Inferior parietal cortex (tissue), 1 donor: ENCODE measurements around the gene UBXN2A.
A peak's percentile ranks its signal among the peaks of the same experiment; 100 is the strongest.
"Not testable (repeated sequence)": the region's sequence is repeated elsewhere in the genome, so short reads cannot be mapped to it uniquely, and the experiment has no call there.

ENCODE experiments used
- DNase-seq: peaks from one replicate; pipeline ENCODE4 v3.0.0-alpha.2; 2016; ENCODE audit errors: extremely low spot score

Gene UBXN2A

DNA sequence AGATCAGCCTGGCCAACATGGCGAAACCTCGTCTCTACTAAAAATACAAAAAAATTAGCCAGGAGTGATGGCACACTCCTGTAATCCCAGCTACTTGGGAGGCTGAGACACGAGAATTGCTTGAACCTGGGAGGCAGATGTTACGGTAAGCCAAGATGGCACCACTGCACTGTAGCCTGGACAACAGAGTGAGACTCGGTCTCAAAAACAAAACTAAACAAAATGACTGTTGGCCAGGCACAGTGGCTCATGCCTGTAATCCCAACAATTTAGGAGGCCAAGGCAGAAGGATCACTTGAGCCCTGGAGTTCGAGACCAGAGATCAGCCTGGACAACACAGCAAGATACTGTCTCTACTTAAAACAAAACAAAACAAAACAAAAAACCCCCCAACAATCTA, 102.9 kb downstream of the UBXN2A start:
- DNase-seq: not testable (repeated sequence)

DNA sequence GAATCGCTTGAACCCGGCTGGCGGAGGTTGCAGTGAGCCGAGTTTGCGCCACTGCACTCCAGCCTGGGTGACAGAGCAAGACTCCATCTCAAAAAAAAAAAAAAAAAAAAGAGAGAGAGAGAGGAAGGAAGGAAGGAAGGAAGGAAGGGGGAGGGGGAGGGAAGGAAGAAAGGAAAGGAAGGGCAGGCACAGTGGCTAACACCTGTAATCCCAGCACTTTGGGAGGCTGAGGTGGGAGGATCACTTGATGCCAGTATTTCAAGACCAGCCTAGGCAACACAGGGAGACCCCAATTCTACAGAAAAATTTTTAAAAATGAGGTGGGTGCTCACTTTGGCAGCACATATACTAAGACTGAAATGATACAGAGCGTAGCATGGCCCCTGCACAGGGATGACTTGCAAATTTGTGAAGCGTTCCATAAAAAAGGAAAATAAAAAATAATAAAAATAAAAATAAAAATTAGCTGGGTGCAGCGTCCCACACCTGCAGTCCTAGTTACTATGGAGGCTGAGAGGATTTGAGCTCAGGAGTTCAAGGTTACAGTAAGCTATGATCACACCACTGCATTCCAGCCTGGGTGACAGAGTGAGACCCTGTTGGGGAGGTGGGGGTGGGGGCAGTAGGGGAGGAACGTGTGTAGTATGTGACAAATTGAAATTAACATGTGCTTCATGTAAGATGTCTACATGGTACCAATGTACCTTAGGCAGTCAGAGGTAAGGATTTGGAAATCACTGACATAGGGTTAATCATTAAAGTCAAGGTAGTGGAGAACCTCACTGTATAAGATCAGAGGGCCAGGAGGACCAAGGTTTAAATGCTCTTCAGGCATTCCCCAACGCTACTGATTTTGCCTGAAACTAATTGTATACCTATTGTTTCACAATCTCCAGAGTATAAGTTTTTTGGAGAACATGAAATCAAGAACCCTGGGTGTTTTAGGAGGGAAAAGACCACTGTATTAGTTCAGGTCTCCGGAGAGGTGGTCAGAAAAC, 105.5 kb downstream of the UBXN2A start:
- DNase-seq: no peak

DNA sequence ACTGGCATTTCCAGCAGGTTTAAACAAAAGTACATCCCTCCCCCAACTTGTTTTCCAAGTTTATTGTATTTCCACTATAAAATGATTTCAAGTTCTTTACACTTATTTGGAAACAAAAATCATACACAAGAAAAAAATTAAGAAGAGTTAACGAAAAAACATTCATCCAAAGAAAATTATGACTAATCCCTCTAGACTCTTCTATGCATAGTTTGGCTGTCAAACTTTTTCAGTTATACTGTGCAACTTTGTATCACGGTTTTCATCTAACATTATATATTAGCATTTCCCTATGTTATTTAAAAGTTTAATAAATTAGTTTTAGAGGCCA, 106.3 kb downstream of the UBXN2A start:
- DNase-seq: no peak

DNA sequence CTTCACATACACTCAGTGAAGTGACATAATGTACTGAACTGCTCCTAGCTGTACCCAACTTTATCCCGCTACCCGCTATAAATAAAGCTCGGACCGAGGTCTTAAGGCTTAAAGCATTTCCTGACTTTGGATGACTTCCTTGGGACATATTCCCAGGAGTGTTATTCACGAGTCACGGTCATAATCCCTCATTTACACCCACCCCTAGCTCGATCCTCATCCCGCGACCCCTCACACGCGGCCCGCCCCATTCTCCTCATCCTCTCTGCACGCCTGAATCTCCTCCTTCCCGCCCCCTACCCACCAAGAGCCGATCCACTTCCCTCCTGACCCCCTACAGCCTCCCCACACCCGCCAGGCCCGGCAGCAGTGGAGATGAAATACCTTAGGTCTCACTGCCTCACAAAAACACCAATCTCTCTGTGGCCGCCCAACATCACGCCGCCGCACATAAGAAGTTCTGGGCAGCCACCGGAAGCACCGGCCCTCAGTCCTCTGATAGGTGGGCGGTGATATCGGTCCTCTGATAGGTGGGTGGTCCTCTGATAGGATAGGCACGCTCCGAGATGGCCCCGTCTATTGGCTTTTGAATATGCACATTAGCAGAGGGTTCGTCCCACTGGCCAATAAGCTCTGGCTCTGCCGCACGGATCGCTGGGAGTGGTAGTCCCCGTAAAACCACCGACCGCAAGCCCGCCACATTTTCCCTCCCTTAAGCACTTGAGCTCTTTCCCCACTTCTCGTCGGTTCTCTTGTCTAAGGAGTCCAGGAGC, 106.9 kb downstream of the UBXN2A start, which contains the start of gene WDCP:
TSS of gene WDCP (minus strand) at position 462 of the 773 bp plus-strand sequence. CDS start 7,897 bp downstream, outside the sequence.
- peak; percentile 97 for DNase-seq

DNA sequence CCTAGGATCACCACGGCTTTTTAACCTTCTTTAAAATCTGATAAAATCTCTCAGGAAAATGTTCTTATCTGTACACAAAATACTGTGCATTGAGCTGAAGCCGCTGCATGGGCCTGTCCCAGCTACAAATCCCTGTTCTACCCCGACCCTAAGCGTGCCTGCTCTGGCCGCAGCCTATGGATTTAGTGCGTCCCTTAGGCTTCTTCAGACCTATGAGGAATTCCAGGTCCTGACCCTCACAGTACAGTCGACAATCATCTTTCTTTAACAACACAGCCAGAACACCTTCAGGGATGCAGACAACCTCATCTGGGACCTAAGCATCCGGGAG, 107.4 kb downstream of the UBXN2A start:
- DNase-seq: no peak

DNA sequence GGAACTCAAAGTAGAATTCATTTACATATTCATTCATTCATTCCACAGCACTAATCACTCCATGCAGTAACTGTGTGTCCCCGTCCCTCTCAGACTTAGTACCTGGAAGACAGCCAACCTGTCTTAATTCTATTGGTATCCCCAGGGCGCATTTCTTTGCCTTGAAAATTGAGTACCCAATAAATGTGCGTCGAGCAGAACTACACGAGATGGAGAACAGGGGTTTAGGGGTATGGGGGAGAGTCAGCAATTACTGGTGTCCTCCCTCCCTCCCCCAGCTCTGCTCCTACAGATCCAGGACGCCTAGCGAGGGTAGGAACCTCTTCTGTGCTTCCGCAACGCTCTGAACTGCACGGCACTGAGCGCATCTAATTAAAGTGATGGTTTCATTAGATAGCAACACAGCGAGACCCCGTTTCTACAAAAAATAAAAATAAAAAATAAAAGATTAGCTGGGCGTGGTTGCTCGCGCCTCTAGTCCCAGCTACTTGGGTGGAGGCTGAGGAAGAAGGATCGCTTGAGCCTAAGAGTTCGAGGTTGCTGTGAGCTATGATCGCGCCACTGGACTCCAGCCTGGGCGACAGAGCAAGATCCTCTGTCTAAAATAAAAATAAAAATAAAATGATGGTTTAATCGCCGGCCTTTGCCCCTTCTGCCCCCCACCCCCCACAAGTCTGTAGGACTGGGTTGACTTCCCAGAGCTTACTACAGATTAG, 108.7 kb downstream of the UBXN2A start:
- no peak for DNase-seq

DNA sequence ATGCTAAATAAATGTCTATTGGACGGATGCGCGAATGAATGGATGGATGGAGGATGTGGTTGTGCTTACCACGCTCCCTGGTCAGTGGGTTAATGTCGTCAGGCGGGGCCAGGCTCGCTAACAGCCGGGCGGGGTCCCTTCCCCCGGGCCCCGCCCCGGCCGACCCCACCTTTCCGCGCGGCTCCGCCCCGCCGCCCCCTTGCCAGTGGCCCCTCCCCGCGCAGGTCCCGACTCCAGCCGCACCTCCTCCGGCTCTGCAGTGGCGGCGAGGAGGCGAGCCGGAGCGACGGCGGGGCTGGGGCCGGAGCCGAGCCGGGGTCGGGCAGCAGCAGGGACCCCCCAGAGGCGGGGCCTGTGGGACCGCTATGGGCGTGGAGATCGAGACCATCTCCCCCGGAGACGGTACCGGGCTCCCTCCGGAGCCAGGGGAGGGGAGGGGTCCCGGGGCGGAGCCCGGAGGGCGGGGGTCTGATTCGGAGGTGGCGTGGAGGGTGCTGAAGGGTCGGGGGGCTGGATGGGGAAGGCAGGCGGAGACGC, 109.3 kb downstream of the UBXN2A start, which contains the start of gene FKBP1B:
TSS of gene FKBP1B (plus strand) at position 257 of the 537 bp plus-strand sequence. CDS start at position 366, 109 bp downstream.
- no peak for DNase-seq

DNA sequence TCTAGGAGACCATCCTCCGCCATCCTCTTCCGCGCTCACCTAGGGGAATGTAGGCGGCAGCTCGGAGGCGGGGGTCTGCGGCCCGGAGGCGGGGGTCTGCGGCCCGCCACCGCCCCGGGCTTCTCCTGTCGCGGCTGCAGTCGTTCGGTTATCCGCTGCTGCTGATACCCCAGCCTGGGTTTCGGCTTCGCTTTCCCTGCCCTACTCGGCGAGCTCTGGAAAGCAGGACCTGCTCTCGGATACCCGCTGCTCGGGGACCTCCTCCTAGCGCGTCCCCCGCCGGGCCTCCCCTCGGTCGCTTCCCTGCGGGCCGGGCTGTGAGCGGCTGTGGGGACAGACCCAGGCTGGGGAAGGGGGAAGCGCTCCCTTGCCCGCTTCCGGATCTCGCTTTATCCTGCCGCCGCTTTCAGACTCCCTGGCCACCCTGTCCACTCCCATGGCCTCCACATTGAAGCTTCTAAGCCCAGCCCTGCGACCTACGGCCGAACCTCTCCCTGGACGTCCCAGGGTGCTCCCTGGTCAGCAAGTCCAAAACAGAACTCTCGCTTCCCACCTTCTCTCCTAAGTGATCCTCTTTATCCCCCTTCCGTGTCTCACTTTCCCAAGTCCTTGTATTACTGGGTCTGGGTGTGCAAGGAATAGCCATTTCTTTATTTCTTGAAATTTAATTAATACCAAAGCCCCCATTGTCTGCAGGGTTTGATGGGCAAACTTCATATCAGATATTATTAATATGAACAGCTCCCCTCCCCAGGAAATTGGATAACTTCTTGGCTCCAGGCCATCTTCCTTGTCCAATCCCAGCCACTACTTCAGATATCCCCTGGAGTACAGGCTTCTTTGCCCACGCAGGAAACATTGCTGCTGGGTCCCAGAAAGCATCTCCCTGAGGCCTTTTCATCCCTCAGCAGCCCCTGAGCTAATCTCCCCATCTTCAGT, 110.0 kb downstream of the UBXN2A start:
- DNase-seq: no peak

DNA sequence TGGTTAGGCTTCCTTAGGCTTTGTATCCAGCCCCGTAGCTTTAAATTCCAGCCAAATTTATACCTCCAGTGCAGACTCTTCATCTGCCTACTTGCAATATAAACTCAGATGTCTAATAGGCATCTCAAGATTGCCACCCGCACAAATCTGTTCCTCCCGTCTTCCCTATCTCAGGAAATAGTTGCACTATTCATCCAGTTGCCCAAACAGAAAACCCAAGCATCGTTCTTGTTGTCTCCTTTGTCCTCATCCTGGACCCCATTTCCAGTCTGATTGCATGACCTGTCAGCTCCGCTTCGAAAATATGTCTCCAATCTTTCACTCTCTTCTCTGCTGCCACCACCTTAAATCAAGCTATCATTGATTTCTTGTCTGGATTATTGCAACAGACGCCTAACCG, 111.6 kb downstream of the UBXN2A start:
- DNase-seq: peak; percentile 17

DNA sequence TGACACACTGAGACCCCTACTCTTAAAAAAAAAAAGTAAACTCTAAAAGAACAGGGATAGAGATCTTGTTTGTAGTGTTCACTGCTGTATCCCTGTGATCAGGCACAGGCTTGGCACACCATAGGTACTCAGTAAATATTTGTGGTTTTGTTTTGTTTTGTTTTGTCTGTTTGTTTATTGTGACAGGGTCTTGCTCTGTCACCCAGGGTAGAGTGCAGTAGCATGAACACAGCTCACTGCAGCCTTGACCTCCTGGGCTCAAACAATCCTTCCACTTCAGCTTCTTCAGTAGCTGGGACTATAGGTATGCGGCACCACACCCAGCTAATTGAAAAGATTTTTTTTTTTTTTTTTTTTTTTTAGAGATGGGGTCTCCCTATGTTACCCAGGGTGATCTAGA, 112.7 kb downstream of the UBXN2A start:
- DNase-seq: no peak
